ENCODE results near the gene WDR88.
"Not testable (repeated sequence)": the region's sequence is repeated elsewhere in the genome, so short reads cannot be mapped to it uniquely, and the experiment has no call there.

The WDR88 gene

DNA sequence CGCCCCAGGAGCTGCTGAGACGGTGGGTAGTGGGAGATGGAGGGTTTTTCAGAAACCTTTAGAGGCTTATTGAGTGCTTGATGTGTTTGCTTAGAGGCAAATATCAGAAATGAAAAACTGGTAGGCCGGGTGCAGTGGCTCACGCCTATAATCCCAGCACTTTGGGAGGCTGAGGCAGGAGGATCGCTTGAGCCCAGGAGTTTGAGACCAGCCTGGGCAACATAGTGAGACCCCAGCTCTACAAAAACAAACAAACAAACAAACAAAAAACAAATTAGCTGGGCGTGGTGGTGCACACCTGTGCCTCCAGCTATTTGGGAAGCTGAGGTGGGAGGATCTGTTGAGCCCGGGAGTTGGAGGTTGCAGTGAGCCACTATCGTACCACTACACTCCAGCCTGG is 5.2 kb upstream of the WDR88 start:
- DNase-seq (ENCODE audit: low read depth in 2 of 2): not testable (repeated sequence)

DNA sequence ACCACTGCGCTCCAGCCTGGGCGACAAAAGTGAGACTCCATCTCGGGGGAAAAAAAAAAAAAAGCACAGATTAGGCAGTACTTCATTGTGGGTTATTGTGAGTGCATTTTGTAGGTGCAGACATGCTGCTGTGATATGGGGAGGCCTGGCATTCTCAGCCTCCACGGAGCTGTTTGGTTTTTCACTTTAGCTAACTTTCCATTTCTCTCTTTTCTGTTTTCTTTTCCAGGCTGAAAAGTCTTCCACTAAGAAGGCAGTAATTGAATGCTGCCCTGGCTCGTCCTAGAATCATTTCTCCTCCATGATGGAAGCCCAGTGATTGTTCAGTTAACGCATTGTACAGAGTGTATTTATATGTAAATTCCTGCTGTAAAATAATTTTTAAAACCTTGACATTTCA is 2.0 kb upstream of the WDR88 start:
- DNase-seq (ENCODE audit: low read depth in 2 of 2): no peak

DNA sequence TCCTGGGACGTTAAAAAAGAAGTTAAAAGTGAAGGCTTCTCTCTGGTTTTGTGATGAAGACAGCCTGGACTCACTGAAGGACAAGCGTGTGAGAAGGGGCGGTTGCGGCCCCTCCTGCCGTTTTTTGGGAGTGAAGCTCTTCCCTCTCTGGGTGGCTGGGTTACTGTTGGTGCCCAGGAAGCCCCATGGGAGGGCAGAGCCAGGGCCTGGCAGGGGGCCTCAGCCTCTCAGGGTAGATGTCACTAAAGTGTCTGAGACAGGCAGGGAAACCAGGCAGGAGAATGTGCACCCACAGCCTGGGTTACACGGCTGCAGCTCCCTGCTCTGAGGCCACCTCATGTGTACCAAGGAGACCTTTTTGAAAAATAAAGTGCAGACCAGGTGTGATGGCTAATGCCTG is 1.5 kb upstream of the WDR88 start:
- DNase-seq (ENCODE audit: low read depth in 2 of 2): no peak

DNA sequence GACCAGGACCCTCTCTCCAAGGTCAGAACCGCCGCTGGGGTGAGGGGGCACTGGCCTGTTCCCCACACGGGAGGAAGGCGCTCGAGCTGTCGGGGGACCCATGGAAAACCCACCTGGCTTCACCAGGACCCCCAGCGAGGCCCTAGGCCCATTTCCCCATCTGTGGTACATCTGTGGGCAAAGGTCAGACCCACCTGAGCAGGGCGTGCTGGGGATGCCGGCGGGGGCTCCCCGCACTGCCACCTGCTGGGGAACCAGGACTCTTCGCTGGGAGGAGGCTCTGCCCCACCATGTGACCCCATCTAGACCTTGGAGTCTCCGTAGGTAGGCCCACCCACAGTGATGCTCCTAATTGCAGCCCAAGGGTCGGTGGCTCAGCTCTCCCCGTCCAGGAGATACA is 511 bp downstream of the WDR88 start:
- DNase-seq (ENCODE audit: low read depth in 2 of 2): no peak

DNA sequence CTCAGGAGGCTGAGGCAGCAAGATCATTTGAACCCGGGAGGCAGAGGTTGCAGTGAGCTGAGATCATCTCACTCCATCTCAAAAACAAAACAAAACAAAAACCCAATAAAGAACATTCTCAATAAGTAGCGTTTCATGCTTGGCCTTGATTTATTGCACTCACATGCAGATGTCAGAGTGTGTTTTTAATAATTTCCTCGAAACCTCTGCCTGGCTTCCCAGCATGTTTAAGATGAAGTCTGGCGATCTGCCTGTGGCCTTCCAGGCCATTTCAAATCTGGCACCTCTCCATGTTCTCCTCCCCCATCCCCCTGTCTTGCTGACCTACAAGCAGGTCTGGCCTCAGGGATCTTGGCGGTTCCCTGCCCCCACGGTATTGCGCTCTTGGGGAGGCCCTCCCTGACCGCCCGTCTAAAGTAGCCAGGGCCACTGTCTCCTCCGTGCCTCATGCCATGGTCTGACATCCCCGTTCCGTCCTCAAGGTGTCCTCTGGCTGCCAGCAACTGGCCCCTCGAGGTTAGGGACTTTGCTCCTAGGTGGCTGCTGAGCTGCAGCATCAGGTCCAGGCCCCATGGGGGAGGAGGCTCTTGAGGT is 1.6 kb downstream of the WDR88 start:
- peak in 1 of 2 experiments; percentile 7 for DNase-seq (ENCODE audit: low read depth in 2 of 2)

DNA sequence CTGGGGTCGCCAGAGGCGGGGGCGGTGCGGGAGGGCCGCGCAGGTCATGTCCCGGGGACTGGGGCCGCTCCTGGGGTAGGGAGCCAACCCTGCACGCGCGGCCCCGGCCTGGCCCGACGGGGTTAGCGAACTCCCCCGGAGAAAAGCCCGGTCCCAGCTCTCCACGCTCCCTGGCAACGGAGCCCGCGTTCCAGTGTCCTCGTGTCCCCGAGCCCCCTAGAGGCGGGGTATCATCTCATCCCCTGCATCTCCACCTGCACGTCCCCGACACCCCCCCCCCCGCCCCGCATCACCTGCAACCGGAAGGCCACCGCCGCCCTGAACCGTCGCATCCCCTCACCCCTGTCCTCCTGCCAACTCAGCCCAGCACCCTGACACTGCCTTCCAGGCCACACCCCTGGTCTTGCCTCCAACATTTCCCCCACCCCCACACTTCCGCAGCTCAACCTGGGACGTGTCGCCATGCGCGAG is 2.7 kb downstream of the WDR88 start:
- DNase-seq (ENCODE audit: low read depth in 2 of 2): no peak

DNA sequence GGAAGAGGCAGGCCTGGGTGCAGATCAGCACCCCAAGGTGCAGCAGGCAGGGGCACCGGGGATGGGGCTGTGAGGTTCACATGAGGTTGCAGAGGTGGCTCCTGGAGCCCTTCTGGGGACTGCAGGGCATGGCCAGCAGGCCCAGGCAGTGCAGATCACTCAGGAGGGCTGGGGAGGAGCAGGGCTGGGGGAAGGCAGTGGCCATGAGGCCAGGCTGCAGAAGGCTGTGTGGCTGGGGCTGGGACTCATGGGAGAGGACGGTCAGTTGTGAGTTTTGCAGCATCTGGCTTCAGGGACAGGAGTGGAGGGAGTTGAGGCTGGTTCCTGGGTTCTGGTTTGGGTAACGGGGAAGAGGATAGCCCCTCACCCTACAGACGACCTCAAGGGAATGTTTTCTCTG is 7.3 kb downstream of the WDR88 start:
- no peak for DNase-seq (ENCODE audit: low read depth in 2 of 2)

DNA sequence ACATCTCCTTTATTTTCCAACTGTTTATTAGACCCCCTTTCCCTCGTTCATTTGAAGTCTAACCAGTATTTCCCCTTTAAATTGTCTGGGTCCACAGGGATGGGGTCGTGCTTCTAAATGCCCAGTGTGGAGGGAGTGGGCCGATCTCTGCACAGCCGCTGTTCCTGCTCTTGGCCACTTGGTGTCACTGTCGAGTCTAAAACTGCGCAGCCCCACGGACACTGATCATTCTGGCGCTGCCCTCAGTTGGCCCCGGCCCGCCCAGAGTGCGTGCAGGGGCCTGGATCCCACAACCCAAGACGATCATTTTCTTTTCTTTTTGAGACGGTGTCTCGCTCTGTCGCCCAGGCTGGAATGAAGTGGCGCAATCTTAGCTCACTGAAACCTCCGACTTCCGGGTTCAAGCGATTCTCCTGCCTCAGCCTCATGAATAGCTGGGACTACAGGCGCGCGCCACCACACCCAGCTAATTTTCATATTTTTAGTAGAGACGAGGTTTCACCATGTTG is 12.0 kb downstream of the WDR88 start:
- no peak for DNase-seq (ENCODE audit: low read depth in 2 of 2)

DNA sequence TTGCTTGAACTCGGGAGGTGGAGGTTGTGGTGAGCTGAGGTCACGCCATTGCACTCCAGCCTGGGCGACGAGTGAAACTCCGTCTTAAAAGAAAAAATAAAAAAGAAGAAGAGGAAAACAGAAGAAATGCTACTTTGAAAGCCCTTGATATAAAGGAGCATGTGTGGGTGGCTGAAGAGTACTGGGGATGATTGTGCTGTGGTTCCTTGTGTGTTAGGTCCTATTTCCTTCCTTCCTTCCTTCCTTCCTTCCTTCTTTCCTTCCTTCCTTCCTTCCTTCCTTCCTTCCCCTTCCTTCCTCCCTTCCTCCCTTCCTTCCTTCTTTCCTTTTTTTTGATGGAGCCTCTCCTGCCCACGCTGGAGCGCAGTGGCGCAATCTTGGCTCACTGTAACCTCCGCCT is 14.3 kb downstream of the WDR88 start:
- no peak for DNase-seq (ENCODE audit: low read depth in 2 of 2)

DNA sequence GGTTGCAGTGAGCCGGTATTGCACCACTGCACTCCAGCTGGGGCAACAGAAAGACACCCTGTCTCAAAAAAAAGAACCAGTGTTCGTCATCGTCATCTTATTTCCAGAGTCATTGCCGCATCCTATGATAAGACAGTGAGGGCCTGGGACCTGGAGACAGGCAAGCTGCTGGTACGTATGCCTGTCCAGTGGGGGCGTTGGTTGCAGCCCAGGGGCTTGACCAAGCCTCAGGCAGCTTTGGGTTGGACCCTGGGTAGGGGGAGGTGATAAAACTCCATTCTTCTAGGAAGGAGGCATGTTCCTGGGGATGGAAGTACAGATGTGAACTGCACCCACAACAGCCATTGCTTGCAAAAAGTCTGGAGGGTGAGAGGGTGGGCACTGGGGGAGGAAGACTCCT is 15.6 kb downstream of the WDR88 start:
- DNase-seq (ENCODE audit: low read depth in 2 of 2): no peak

DNA sequence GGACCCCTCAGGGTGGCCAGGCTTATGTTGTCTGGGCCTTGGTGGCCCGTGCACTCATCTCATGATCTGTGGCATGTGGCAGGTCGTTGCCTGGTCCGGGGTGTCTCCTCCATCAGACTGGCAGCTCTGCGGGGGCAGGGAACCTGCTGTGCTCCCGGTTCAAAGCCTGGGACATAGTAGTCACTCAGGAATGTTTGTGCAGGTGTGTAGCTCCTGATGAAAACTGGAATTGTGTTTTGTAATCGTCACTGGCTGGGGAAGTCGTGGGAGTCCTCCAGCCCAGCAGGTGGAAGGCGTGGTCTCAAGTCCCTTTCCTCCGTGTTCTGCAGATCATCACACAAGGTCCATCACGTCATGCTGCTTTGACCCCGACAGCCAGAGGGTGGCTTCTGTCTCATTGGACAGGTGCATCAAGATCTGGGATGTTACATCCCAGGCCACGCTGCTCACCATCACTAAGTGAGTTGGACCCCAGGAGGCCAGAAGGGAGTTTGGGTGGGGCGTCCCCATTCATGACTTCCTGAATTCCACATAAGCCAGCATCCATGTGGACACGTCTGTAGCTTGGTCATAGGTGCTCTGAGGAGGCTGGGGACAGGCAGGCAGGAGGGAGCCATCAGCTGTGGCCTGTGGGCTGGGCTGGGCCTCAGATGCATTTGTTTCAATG is 19.1 kb downstream of the WDR88 start:
- DNase-seq (ENCODE audit: low read depth in 2 of 2): no peak

DNA sequence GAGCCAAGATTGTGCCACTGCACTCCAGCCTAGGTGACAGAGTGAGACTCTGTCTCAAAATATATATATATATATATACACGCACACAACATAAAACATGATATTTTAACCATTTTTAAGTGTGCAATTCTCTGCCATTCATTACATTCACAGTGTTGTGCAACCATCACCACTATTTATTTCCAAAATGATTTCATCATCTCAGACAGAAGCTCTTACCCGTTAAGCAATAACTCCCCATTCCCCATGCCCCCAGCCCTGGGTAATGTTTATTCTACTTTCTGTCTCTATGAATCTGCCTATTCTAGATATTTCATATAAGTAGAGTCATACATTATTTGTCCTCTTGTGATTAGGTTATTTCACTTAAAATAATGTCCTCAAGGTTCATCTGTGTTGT is 20.3 kb downstream of the WDR88 start:
- no peak for DNase-seq (ENCODE audit: low read depth in 2 of 2)

DNA sequence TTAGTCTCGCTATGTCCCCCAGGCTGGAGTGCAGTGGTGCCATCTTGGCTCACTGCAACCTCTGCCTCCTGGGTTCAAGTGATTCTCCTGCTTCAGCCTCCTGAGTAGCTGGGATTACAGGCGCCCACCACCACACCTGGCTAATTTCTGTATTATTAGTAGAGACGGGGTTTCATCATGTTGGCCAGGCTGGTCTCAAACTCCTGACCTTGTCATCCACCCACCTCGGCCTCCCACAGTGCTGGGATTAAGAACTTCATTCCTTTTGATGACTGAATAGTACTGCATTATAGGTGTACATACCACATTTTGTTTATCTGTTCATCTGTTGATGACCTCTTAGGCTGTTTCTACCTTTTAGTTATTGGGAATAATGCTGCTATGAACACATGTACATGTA is 20.7 kb downstream of the WDR88 start:
- not testable (repeated sequence) for DNase-seq (ENCODE audit: low read depth in 2 of 2)

DNA sequence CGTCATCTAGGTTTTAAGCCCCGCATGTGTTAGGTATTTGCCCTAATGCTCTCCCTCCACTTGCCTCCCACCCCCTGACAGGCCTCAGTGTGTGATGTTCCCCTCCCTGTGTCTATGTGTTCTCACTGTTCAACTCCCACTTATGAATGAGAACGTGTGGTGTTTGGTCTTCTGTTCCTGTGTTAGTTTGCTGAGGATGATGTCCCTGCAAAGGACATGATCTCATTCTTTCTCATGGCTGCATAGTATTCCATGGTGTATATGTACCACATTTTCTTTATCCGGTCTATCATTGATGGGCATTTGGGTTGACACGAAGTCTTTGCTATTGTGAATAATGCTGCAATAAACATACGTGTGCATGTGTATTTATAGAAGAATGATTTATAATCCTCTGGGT is 22.4 kb downstream of the WDR88 start:
- not testable (repeated sequence) for DNase-seq (ENCODE audit: low read depth in 2 of 2)

DNA sequence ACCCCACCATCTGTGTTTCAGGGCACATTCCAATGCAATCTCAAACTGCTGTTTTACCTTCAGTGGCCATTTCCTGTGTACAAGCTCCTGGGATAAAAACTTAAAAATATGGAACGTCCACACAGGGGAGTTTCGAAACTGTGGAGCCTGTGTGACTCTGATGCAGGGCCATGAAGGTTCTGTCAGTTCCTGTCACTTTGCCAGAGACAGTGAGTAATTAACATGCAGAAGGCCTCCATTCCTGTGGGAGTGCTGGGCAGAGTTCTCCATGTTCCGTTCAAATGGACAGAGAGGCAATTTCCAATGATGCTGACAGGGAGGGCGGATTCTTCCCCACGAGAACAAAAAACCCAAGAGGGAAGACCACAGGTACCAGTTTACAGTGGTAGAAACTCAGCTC is 24.4 kb downstream of the WDR88 start:
- DNase-seq (ENCODE audit: low read depth in 2 of 2): no peak

DNA sequence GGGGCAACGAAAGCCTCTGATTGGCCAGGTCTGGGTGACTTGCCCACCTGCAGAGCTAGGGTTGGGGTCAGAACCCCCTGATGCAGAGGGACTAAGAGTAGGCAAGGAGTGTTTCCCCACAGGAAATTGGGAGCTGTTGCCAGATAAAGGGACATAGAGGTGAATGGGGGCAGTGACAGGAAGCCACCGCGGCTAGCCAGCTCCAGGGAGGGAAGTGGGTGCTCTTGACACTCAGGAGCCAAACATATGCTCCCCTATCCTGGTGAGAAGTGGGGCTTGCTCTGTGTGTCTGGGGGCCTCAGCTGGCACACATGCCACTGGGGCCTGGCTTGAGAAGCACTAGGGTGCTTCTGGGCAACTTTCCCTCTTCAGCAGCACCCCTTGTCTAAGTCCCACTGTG is 26.0 kb downstream of the WDR88 start:
- DNase-seq (ENCODE audit: low read depth in 2 of 2): no peak

DNA sequence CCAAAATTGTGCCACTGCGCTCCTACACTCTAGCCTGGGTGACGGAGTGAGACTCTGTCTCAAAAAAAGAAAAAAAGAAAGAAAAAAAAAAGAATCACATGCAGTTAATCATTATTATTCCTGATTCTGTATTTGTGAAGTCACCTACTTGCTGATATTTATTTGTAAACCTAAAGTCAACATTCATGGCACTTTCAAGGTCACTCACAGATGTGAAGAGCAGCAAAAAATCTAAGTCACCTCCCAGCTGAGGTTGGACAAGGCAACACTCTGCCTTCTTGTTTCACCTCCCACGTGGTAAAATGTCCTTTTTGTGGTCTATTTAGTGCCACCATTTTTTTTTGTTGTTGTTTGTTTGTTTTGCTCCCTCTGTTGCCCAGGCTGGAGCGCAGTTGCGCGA is 26.5 kb downstream of the WDR88 start:
- no peak for DNase-seq (ENCODE audit: low read depth in 2 of 2)

DNA sequence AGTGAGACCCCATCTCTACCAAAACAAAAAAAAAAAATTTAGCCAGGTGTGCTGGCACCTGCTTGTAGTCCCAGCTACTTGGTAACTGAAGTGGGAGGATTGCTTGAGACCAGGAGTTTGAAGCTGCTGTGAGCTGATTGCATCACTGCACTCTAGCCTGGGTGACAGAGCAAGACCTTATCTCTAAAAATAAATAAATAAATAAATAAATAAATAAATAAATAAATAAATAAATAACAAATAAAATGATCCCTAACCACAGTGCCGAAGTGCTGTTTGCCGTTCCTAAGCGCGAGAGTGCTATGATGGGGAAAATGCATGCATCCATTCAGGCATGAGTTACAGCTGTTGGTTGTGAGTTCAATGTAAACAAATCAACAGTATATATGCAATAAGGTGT is 27.2 kb downstream of the WDR88 start:
- DNase-seq (ENCODE audit: low read depth in 2 of 2): no peak

DNA sequence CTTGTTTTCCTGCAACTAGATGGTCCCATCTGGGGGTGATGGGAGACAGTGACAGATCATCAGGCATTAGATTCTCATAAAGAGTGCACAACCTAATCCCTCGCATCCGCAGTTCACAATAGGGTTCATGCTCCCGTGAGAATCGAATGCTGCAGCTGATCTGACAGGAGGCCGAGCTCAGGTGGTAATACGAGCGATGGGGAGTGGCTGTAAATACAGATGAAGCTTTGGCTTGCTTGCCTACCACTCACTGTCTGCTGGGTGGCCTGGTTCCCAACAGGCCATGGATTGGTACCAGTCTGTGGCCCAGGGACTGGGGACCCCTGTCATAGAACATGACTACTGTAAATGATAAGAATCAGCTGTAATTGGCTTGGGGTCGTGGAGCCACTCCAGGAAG is 28.0 kb downstream of the WDR88 start:
- DNase-seq (ENCODE audit: low read depth in 2 of 2): no peak

DNA sequence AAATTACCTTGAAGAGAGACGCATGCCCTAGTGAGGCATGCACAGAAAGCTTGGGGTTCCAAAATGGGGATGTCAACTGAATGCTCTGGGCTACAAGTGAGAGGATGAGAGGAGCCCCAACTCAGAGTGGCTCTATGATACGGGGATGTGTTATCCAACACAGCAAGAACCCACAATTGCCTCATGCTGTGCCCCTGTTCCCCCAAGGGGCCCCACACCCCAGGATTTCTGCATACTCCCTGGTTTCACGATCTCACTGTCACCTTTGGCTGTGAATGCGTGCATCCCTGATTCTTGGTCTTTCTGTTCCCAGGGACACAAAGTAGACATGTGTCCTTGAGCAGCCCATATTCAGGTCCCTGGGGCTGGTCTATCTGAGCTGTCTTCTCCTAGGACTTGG is 29.3 kb downstream of the WDR88 start:
- no peak for DNase-seq (ENCODE audit: low read depth in 2 of 2)

DNA sequence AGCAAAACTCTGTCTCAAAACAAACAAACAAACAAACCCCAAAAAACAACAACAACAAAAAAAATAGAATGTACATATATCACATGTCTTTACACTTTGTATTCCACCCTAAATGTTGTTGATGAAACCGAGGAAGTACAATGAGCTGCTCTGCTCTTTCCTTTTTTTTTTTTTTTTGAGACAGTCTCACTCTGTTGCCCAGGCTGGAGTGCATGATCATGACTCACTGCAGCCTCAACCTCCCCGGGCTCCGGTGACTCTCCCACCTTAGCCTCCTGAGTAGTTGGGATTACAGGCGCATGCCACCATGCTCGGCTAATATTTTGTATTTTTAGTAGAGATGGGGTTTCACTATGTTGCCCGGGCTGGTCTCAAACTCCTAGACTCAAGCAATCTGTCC is 31.6 kb downstream of the WDR88 start:
- no peak for DNase-seq (ENCODE audit: low read depth in 2 of 2)

DNA sequence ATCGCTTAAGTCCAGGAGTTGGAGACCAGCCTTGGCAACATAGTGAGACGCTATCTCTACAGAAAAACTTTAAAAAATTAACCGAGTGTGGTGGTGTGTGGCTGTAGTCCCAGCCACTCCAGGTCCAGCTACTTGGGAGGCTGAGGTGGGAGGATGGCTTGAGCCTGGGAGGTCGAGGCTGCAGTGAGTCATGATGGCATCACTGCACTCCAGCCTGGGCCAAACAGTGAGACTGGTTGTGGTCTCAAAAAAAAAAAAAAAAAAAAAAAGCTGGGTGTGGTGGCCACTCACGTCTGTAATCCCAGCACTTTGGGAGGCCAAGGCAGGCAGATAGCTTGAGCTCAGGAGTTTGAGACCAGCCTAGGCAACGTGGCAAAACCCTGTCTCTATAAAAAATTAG is 34.1 kb downstream of the WDR88 start:
- not testable (repeated sequence) for DNase-seq (ENCODE audit: low read depth in 2 of 2)

DNA sequence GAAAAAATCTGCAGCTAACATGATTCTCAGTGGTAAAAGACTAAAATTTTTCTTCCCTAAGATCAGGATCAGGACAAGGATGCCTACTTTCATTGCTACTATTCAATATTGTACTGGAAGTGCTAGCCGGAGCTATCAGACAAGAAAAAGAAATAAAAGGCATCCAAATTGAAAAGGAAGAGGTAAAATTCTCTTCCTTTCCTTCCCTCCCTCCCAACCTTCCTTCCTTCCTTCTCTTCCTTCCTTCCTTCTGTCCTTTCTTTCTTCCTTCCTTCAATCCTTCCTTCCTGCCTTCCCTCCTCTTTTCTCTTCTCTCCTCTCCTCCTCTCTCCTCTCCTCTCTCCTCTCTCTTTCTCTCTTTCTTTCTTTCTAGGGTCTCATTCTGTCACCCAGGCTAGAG is 35.5 kb downstream of the WDR88 start:
- DNase-seq (ENCODE audit: low read depth in 2 of 2): no peak

DNA sequence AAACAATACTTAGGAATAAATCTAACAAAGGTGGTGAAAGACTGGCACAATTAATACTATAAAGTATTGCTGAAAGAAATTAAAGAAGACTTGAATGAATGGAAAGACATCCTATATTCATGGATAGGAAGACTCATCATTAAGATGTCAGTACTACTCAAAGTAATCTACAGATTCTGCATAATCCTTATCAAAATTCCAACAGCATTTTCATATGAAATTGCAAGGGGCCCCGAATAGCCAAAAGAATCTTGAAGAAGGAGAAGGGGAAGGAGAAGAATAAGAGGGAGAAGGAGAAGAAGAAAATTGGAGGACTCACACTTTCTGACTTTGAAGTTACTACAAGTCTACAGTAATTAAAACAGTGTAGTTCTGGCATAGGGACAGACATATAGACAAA is 36.6 kb downstream of the WDR88 start:
- no peak for DNase-seq (ENCODE audit: low read depth in 2 of 2)
